OCI-LY3 (cell line): ENCODE data around the gene DUSP14.
"Not testable (repeated sequence)": the region's sequence is repeated elsewhere in the genome, so short reads cannot be mapped to it uniquely, and the experiment has no call there.

Experiments
- H2AFZ ChIP-seq: fragments of 200-600, 300-600 bp; shearing (Covaris generic); 2 replicates; pipeline ENCODE4 v1.6.0; 2014; ENCODE audit warnings: antibody characterized with exemption, low read depth, low read length
- H3K27ac ChIP-seq: fragments of 200-600, 300-600 bp; sonication (generic); 2 replicates; pipeline ENCODE4 v1.5.1; 2014; ENCODE audit warnings: mild to moderate bottlenecking, low read length, moderate library complexity, mixed read lengths
- H3K27me3 ChIP-seq: fragments of 200-600, 300-600 bp; sonication (generic); 2 replicates; pipeline ENCODE4 v1.6.1; 2014; ENCODE audit warnings: low read depth, low read length, mixed read lengths
- H3K36me3 ChIP-seq: fragments of 200-600, 300-600 bp; sonication (generic); replicated peaks from 2 replicates; pipeline ENCODE3; 2014; ENCODE audit warnings: low read depth, low read length, mixed read lengths
- H3K4me1 ChIP-seq: fragments of 300-600, 200-600 bp; sonication (generic); 2 replicates; pipeline ENCODE4 v1.6.1; 2014; ENCODE audit warnings: low read length, mixed read lengths
- H3K4me2 ChIP-seq: fragments of 200-600, 300-600 bp; sonication (generic); 2 replicates; pipeline ENCODE4 v1.6.1; 2014; ENCODE audit warnings: low read length, mixed read lengths
- H3K4me3 ChIP-seq: fragments of 300-600, 200-600 bp; sonication (generic); 2 replicates; pipeline ENCODE4 v1.5.1; 2014; ENCODE audit warnings: antibody characterized with exemption, mild to moderate bottlenecking, low read length, moderate library complexity
- H3K79me2 ChIP-seq: fragments of 300-600, 200-600 bp; shearing (Covaris generic); 2 replicates; pipeline ENCODE4 v1.6.1; 2014; ENCODE audit warnings: mild to moderate bottlenecking, low read length, mixed read lengths
- H3K9ac ChIP-seq: fragments of 300-600, 200-600 bp; shearing (Covaris generic); 2 replicates; pipeline ENCODE4 v1.6.0; 2014; ENCODE audit warnings: mild to moderate bottlenecking, low read length, moderate library complexity
- H3K9me3 ChIP-seq: fragments of 200-600, 300-600 bp; shearing (Covaris generic); 2 replicates; pipeline ENCODE4 v1.6.1; 2014; ENCODE audit warnings: low read length, mixed read lengths; ENCODE audit not compliant: insufficient read depth
- H4K20me1 ChIP-seq: fragments of 200-600, 300-600 bp; sonication (generic); 2 replicates; pipeline ENCODE4 v1.6.1; 2016; ENCODE audit warnings: low read length, mixed read lengths; ENCODE audit not compliant: insufficient read depth
- EZH2phosphoT487 ChIP-seq: fragments of 200-600 bp; shearing (Covaris generic); IDR thresholded peaks from 2 replicates; pipeline ENCODE4 v1.6.1; 2018; ENCODE audit warnings: antibody characterized with exemption, mixed run types, low read depth
- TF ChIP-seq, protein P1 (sequence below): fragments of 200-600, 300-600 bp; sonication (generic); IDR thresholded peaks from 2 replicates; pipeline ENCODE4 v1.5.1; 2014; ENCODE audit warnings: antibody characterized with exemption, low read length, low read depth

Gene DUSP14

DNA sequence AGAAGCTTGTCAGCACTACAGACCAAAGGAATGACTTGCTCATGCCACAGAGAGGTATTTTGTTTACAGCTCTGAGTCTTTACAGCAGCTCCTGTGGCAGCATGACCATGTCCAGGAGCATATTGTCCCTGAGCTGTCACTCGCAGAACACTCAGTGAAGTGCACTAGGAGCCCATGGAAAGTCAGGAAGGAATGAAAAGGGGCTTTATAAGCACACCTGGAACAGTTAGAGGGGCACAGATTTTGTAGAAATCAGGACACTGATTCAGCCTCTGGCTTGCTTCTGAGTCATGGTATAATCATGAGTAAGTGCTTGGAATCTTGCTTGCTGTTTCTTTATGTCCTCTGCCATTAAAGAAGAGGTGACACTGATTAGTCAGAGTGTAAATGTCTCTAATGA is 42.0 kb upstream of the DUSP14 start:
- Histone ChIP-seq H3K9me3 (no peaks in the 10 kb centered on the region), H3K27ac (no peak overlapping the region), H3K79me2 (no peaks in the 10 kb centered on the region), H3K9ac (no peak overlapping the region), H3K36me3 (peaks cover 34% of the 10 kb centered on the region), H2AFZ (no peak overlapping the region), H3K4me1 (no peaks in the 10 kb centered on the region), H3K4me3 (no peak overlapping the region), H4K20me1 (0 out of 2 replicates have a peak, but pooled peaks cover 3% of the 10 kb centered on the region), H3K27me3 (no peaks in the 10 kb centered on the region), H3K4me2 (no peak overlapping the region)
- TF ChIP-seq, protein P1, sequence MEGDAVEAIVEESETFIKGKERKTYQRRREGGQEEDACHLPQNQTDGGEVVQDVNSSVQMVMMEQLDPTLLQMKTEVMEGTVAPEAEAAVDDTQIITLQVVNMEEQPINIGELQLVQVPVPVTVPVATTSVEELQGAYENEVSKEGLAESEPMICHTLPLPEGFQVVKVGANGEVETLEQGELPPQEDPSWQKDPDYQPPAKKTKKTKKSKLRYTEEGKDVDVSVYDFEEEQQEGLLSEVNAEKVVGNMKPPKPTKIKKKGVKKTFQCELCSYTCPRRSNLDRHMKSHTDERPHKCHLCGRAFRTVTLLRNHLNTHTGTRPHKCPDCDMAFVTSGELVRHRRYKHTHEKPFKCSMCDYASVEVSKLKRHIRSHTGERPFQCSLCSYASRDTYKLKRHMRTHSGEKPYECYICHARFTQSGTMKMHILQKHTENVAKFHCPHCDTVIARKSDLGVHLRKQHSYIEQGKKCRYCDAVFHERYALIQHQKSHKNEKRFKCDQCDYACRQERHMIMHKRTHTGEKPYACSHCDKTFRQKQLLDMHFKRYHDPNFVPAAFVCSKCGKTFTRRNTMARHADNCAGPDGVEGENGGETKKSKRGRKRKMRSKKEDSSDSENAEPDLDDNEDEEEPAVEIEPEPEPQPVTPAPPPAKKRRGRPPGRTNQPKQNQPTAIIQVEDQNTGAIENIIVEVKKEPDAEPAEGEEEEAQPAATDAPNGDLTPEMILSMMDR = no peak
- TF ChIP-seq EZH2phosphoT487 = no peak

DNA sequence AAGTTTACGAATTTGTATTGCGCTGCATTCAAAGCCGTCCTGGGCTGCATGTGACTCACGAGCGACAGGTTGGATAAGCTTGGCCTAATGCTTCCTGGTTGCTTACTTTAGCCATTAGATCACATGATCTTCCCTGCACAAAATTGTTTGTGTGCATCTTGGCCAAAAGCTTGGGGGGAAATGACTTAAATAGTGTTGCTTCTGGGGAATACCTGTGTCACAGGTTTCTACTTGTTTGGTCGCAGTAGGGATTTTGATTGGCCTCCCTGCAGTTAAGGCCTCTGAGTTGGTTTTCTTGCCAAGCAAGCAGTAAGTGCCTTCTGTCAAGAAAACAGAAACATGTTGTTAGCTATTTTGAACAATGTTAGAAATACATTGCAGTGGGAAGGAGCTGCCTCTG is 39.6 kb upstream of the DUSP14 start:
- TF ChIP-seq EZH2phosphoT487 = no peak
- H3K9ac ChIP-seq = no peak overlapping the region
- H3K27ac ChIP-seq = no peak overlapping the region
- H3K4me1 ChIP-seq = no peaks in the 10 kb centered on the region
- H3K36me3 ChIP-seq = peaks cover 26% of the 10 kb centered on the region
- no peak overlapping the region for H2AFZ ChIP-seq
- no peaks in the 10 kb centered on the region for H3K79me2 ChIP-seq
- no peaks in the 10 kb centered on the region for H3K27me3 ChIP-seq
- H3K9me3 ChIP-seq = no peaks in the 10 kb centered on the region
- H3K4me3 ChIP-seq = no peak overlapping the region
- H3K4me2 ChIP-seq = no peak overlapping the region
- H4K20me1 ChIP-seq = 0 out of 2 replicates have a peak, but pooled peaks cover 3% of the 10 kb centered on the region

DNA sequence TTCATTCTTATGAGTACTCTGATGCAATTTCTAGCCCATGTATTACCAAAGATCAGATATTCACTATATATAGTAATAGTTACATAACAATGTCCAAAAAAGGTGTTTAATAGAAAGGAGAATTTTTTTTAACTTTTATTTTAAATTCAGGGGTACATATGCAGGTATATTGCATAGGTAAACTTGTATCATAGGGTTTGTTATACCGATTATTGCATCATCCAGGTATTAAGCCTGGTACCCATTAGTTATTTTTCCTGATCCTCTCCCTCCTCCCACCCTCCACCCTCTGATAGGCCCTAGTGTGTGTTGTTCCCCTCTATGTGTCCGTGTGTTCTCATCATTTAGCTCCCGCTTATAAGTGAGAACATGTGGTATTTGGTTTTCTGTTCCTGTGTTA is 31.9 kb upstream of the DUSP14 start:
- not testable (repeated sequence) for H3K4me3 ChIP-seq, H4K20me1 ChIP-seq, H3K27ac ChIP-seq, H3K4me1 ChIP-seq, H3K9ac ChIP-seq, H3K4me2 ChIP-seq, H3K9me3 ChIP-seq, H3K27me3 ChIP-seq, H3K79me2 ChIP-seq, H2AFZ ChIP-seq
- H3K36me3 ChIP-seq = peaks cover 13% of the 10 kb centered on the region

DNA sequence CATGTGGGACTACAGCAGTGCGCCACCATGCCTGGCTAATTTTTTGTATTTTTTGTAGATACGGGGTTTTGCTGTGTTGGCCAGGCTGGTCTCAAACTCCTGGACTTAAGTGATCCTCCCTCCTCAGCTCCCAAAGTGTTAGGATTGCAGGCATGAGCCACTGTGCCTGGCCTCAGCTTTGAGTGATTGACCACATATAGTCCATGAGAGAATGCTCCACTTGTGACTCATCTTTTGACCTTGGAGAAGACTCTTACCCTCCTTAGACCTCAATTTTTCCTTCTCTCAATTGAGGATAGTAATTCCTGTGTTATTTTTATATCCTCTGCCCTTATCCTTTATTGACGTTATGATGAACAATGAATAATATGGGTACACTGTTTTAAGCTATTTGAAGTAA is 30.9 kb upstream of the DUSP14 start:
- no peaks in the 10 kb centered on the region for H3K9me3 ChIP-seq
- no peaks in the 10 kb centered on the region for H3K4me1 ChIP-seq
- H3K79me2 ChIP-seq = no peaks in the 10 kb centered on the region
- H2AFZ ChIP-seq = no peak overlapping the region
- no peak overlapping the region for H3K9ac ChIP-seq
- no peak overlapping the region for H3K4me3 ChIP-seq
- H3K4me2 ChIP-seq = no peak overlapping the region
- no peaks in the 10 kb centered on the region for H3K27me3 ChIP-seq
- H3K27ac ChIP-seq = no peak overlapping the region
- peaks cover 7% of the 10 kb centered on the region for H3K36me3 ChIP-seq
- TF ChIP-seq, protein P1 = no peak
- no peak for TF ChIP-seq EZH2phosphoT487
- H4K20me1 ChIP-seq = no peaks in the 10 kb centered on the region

DNA sequence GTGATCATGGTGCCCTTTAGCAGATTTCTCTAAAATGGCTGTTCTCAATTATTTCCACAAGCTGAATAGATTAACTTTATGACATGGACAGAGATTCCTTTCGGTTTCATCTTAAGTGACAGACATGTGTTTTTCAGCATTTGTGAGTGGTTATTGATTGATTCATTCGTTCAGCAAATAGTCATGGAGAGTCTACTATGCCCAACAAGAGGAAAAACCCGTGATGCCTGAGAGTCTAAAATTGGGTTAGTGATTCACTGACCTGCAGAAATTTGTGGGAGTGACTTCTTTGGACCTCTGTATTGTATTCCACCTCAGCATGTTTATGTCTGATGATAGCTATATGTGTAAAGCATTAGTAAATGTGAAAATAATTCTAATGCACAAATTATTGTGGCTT is 28.0 kb upstream of the DUSP14 start:
- Histone ChIP-seq H2AFZ (no peak overlapping the region), H3K27me3 (no peaks in the 10 kb centered on the region), H3K36me3 (peaks cover 14% of the 10 kb centered on the region), H3K4me2 (no peak overlapping the region), H3K79me2 (no peaks in the 10 kb centered on the region), H3K9ac (no peak overlapping the region), H3K4me3 (no peak overlapping the region), H3K27ac (no peak overlapping the region), H3K4me1 (no peaks in the 10 kb centered on the region), H3K9me3 (no peaks in the 10 kb centered on the region), H4K20me1 (no peaks in the 10 kb centered on the region)
- TF ChIP-seq, protein P1 = no peak
- TF ChIP-seq EZH2phosphoT487 = no peak
